GM12878 (cell line): ENCODE data around the gene KPNA5. TPM values are rescaled to one million over a fixed set of nuclear protein-coding genes. Genes with fewer than 3 reads are reported as not detected.

Experiments used
- ATAC-seq: fragments of 200-7000 bp; cut with Tn5 transposase; 3 replicates; pipeline ENCODE4 v1.9.1; 2020; ENCODE audit warnings: mild to moderate bottlenecking, moderate library complexity
- BruUV-seq: library from RNA; stranded (reverse); fragments of 400-500 nt; replicated peaks from 2 replicates; lab custom pipeline; 2021; lab: Mats Ljungman, UMichigan
- CTCF ChIA-PET: fragments of 300-600 bp; sonication (Branson Sonifier 250); formaldehyde crosslinking; extraction: SDS; loops from one replicate; lab custom pipeline; 2021; ENCODE audit warnings: inconsistent platforms; lab: Yijun Ruan, JAX
- POLR2A ChIA-PET: fragments of 350-600 bp; formaldehyde crosslinking; extraction: SDS; loops from one replicate; lab custom pipeline; 2021; ENCODE audit warnings: inconsistent platforms; lab: Charles Lee
- RAD21 ChIA-PET: fragments of 300-600 bp; sonication (Branson Sonifier 250); formaldehyde crosslinking; loops from one replicate; lab custom pipeline; 2023; ENCODE audit warnings: antibody characterized with exemption; ENCODE audit not compliant: unreplicated experiment; lab: Charles Lee
- SMC1A ChIA-PET: fragments of 300-600 bp; sonication (Branson Sonifier 250); formaldehyde crosslinking; loops from one replicate; lab custom pipeline; 2023; ENCODE audit not compliant: unreplicated experiment, uncharacterized antibody; lab: Charles Lee
- DNase-seq: peaks from one replicate; pipeline ENCODE4 v3.0.0-alpha.2; 2011; ENCODE audit warnings: low read depth, low spot score
- FAIRE-seq: peaks from 3 replicates; lab custom pipeline; 2011; peaks lifted over from hg19 to GRCh38; lab: Jason Lieb, UNC
- H2AFZ ChIP-seq: 2 replicates; pipeline ENCODE4 v1.6.0; 2011; ENCODE audit warnings: low read depth, low read length, control low read depth; ENCODE audit not compliant: control insufficient read depth
- H3K27ac ChIP-seq: 2 replicates; pipeline ENCODE4 v1.5.1; 2011; ENCODE audit warnings: control low read depth; ENCODE audit not compliant: control insufficient read depth, insufficient read depth
- H3K27me3 ChIP-seq, 2 experiments: replicated peaks in 1 of 2; 2 replicates each; pipeline versions ENCODE4 v1.6.0 to v1.6.1; 2011; ENCODE audit warnings: low read length in 1 of 2; ENCODE audit not compliant: control insufficient read depth in 2 of 2, insufficient read depth in 2 of 2
- H3K36me3 ChIP-seq, 2 experiments: 2 replicates each; pipeline ENCODE4 v1.5.1; 2011; ENCODE audit warnings: low read length in 1 of 2; ENCODE audit not compliant: control insufficient read depth in 2 of 2, insufficient read depth in 2 of 2
- H3K4me1 ChIP-seq: 2 replicates; pipeline ENCODE4 v1.6.1; 2011; ENCODE audit warnings: mild to moderate bottlenecking, low read length, moderate library complexity, mixed read lengths; ENCODE audit not compliant: control insufficient read depth, insufficient read depth
- H3K4me2 ChIP-seq: 2 replicates; pipeline ENCODE4 v1.6.0; 2011; ENCODE audit warnings: control low read depth; ENCODE audit not compliant: control insufficient read depth, insufficient read depth
- H3K4me3 ChIP-seq: fragments of 200-600 bp; sonication (generic); 2 replicates; pipeline ENCODE4 v1.5.1; 2016
- H3K79me2 ChIP-seq: 2 replicates; pipeline ENCODE4 v1.6.0; 2011; ENCODE audit warnings: low read length; ENCODE audit not compliant: control insufficient read depth, insufficient read depth
- H3K9ac ChIP-seq: 2 replicates; pipeline ENCODE4 v1.8.0; 2011; ENCODE audit warnings: low read length, control low read depth, mixed read lengths; ENCODE audit not compliant: control insufficient read depth, insufficient read depth
- H3K9me3 ChIP-seq: replicated peaks from 3 replicates; pipeline ENCODE4 v1.5.1; 2011; ENCODE audit warnings: mild to moderate bottlenecking, low read length; ENCODE audit not compliant: control insufficient read depth, insufficient read depth
- H4K20me1 ChIP-seq: 2 replicates; pipeline ENCODE4 v1.6.0; 2011; ENCODE audit not compliant: control insufficient read depth, insufficient read depth
- BCL11A ChIP-seq: IDR thresholded peaks from 2 replicates; pipeline ENCODE4 v1.6.1; 2011; ENCODE audit warnings: low read depth, low read length
- BRCA1 ChIP-seq: IDR thresholded peaks from 2 replicates; pipeline ENCODE4 v1.6.1; 2011; ENCODE audit warnings: low read depth, low read length, improper control_type of control experiment
- CBX3 ChIP-seq: fragments of 200-600 bp; sonication (generic); IDR thresholded peaks from 2 replicates; pipeline ENCODE4 v1.6.1; 2016; ENCODE audit warnings: low read depth, borderline replicate concordance
- CHD4 ChIP-seq: fragments of 200-600 bp; sonication (generic); IDR thresholded peaks from 2 replicates; pipeline ENCODE4 v1.6.1; 2016; ENCODE audit warnings: mild to moderate bottlenecking
- EP300 ChIP-seq, 2 experiments: fragments of 150-350 bp in 1 of 2; IDR thresholded peaks; 2 replicates each; pipeline ENCODE4 v1.6.1; 2011 to 2012; ENCODE audit warnings: low read depth in 2 of 2, low read length in 2 of 2, borderline replicate concordance in 1 of 2, improper control_type of control experiment in 1 of 2, inconsistent platforms in 1 of 2; ENCODE audit not compliant: control insufficient read depth in 1 of 2
- MXI1 ChIP-seq: fragments of 150-350 bp; IDR thresholded peaks from 2 replicates; pipeline ENCODE4 v1.6.1; 2011; ENCODE audit warnings: low read depth, mild to moderate bottlenecking, inconsistent platforms, low read length, improper control_type of control experiment
- NFYB ChIP-seq: IDR thresholded peaks from 2 replicates; pipeline ENCODE4 v1.6.1; 2011; ENCODE audit warnings: low read depth, mild to moderate bottlenecking, low read length, improper control_type of control experiment, moderate library complexity; ENCODE audit not compliant: insufficient read depth
- RELA ChIP-seq: fragments of 450-650 bp; IDR thresholded peaks from 2 replicates; pipeline ENCODE4 v1.8.0; 2014; ENCODE audit warnings: borderline replicate concordance; ENCODE audit not compliant: partially characterized antibody
- RFX5 ChIP-seq: IDR thresholded peaks from 2 replicates; pipeline ENCODE4 v1.6.1; 2011; ENCODE audit warnings: low read depth, low read length, improper control_type of control experiment
- STAT1 ChIP-seq: fragments of 450-650 bp; conservative IDR thresholded peaks from 2 replicates; pipeline ENCODE4 v1.6.1; 2014; ENCODE audit warnings: antibody characterized with exemption, mild to moderate bottlenecking
- TARDBP ChIP-seq: IDR thresholded peaks from 2 replicates; pipeline ENCODE4 v1.6.1; 2016; ENCODE audit warnings: borderline replicate concordance
- ZBTB33 ChIP-seq: fragments of 450-650 bp; IDR thresholded peaks from 2 replicates; pipeline ENCODE4 v1.6.1; 2017; ENCODE audit warnings: mild to moderate bottlenecking
- WGBS: methylation state at CpG from one replicate; pipeline ENCODE4 v1.1.6; 2016; ENCODE audit warnings: low lambda C conversion rate; ENCODE audit not compliant: insufficient replicate concordance, insufficient coverage; ENCODE audit errors: missing lambda C conversion rate; 5-methylcytosine and 5-hydroxymethylcytosine counted together
- in situ Hi-C: fragments of 300-500 bp; cut with MboI; formaldehyde crosslinking; loops from 9 replicates; pipeline ENCODE4 v1.14.3; 2018; ENCODE audit warnings: mixed read lengths
- intact Hi-C: fragments of 100-400 bp; cut with micrococcal nuclease; formaldehyde crosslinking; loops from one replicate; pipeline ENCODE4 v1.14.2; 2022; ENCODE audit not compliant: unreplicated experiment
- polyA plus RNA-seq, 11 experiments: library from polyadenylated mRNA; depleted of rRNA in 4 of 11; unstranded in 6 of 11; stranded (reverse) in 5 of 11; fragments of >200 nt; fragmentation: Nextera tagmentation in 4 of 11; fragmentation: Illumina TruSeq in 1 of 11; extraction: Ambion mirVana in 4 of 11; extraction: Trizol in 1 of 11; gene quantifications; 1 replicate in 1 of 11; 2 replicates in 10 of 11; pipeline versions ENCODE4 v1.2.1 to v1.2.3, GENCODE V29; 2011 to 2016; ENCODE audit warnings: inconsistent platforms in 2 of 11, missing spikeins in 2 of 11, low read depth in 1 of 11
- total RNA-seq, 4 experiments: library from RNA; depleted of rRNA in 3 of 4; stranded (reverse); fragments of >200 nt in 3 of 4; fragmentation: Illumina TruSeq in 1 of 4; extraction: Trizol in 1 of 4; gene quantifications; 2 replicates each; pipeline versions ENCODE4 v1.2.1 to v1.2.3, GENCODE V29; 2013 to 2021
- TF ChIP-seq, protein P1 (sequence below): IDR thresholded peaks from 2 replicates; pipeline ENCODE4 v1.6.1; 2011; ENCODE audit warnings: mild to moderate bottlenecking, low read depth, low read length, moderate library complexity; ENCODE audit not compliant: insufficient replicate concordance

Gene KPNA5
- total and polyA plus RNA-seq, 10 of the 15 experiments (the other 5 are each of a cell fraction or from before 2014, with no cell fraction given): 1.9 to 7.6 (median 4.5) TPM

- SMC1A ChIA-PET: interaction anchor here (1.0 kb wide), 1 partner anchor 65 kb away, joined by 3 read pairs; no protein-coding TSS in a partner anchor
- in situ Hi-C loops: no loop called here
- WGBS: 96% methylated on average over 2 of the region's 2 CpGs
- H3K27me3 ChIP-seq: no peaks in the 10 kb centered on the region
- H3K4me1 ChIP-seq: no peaks in the 10 kb centered on the region
- FAIRE-seq (no peak), ATAC-seq (no peak), DNase-seq (no peak)
- H3K36me3 ChIP-seq: no peaks in the 10 kb centered on the region; a peak in 3 of 4 replicates
- RAD21 ChIA-PET: no interaction called here
- H4K20me1 ChIP-seq: no peaks in the 10 kb centered on the region
- no TSS peak for BruUV-seq
- TF ChIP-seq STAT1 (no peak), RFX5 (no peak), MXI1 (no peak), BCL11A (no peak), RELA (no peak), CBX3 (no peak), BRCA1 (no peak), TARDBP (no peak), NFYB (no peak), ZBTB33 (no peak), CHD4 (no peak), EP300 (IDR thresholded peaks at IDR 0.05; ENCODE audit: borderline replicate concordance in 1 of 2, control insufficient read depth in 1 of 2, low read depth in 2 of 2, low read length in 2 of 2) (no peak)
- TF ChIP-seq, protein P1, sequence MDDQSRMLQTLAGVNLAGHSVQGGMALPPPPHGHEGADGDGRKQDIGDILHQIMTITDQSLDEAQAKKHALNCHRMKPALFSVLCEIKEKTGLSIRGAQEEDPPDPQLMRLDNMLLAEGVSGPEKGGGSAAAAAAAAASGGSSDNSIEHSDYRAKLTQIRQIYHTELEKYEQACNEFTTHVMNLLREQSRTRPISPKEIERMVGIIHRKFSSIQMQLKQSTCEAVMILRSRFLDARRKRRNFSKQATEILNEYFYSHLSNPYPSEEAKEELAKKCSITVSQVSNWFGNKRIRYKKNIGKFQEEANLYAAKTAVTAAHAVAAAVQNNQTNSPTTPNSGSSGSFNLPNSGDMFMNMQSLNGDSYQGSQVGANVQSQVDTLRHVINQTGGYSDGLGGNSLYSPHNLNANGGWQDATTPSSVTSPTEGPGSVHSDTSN: no peak
- no peak overlapping the region for H3K4me3 ChIP-seq
- no peaks in the 10 kb centered on the region for H3K79me2 ChIP-seq
- intact Hi-C loops: no loop called here
- CTCF ChIA-PET: interaction anchor here (0.6 kb wide), 1 partner anchor 700 kb away, joined by 4 read pairs; no protein-coding TSS in a partner anchor
- no peak overlapping the region for H3K9ac ChIP-seq
- H2AFZ ChIP-seq: no peak overlapping the region
- no peak overlapping the region for H3K27ac ChIP-seq
- POLR2A ChIA-PET: no interaction called here
- no peak overlapping the region for H3K4me2 ChIP-seq
- H3K9me3 ChIP-seq: peaks cover 2% of the 10 kb centered on the region; the same call in 2 of the 3 replicates
Observed at GRCh38 chr6:116714761-116715160, 33.8 kb downstream of the KPNA5 start.
